ENCODE results near the gene THPO. TPM values are rescaled to one million over a fixed set of nuclear protein-coding genes. Genes with fewer than 3 reads are reported as not detected.

THPO gene
- total RNA-seq, 2 donors from 2014 or later, result 1.4 to 1.7 TPM

DNA sequence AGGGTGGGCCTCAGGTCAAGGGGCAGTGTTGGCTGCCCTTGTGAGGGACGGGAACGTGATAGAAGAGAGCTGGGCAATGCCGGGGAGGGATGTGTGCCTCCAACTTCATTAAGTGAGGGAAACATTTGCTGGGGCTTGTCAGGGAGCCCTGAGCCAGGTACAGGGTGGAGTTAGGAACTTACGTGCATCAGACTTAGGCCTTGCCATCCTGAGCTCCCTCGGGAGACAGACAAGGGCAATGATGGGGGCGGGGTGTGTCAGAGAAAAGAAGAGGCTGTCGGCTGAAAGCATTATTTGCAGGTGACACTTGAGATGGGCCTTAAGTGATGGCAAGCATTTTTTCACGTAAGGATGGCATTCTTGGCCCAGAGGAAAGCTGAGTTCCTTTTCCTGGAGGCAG, 39.0 kb downstream of the THPO start:
- no peaks in the 10 kb centered on the region for H3K9me3 Mint-ChIP-seq
- no peak overlapping the region for H3K4me3 Mint-ChIP-seq
- TF ChIP-seq, protein P1, sequence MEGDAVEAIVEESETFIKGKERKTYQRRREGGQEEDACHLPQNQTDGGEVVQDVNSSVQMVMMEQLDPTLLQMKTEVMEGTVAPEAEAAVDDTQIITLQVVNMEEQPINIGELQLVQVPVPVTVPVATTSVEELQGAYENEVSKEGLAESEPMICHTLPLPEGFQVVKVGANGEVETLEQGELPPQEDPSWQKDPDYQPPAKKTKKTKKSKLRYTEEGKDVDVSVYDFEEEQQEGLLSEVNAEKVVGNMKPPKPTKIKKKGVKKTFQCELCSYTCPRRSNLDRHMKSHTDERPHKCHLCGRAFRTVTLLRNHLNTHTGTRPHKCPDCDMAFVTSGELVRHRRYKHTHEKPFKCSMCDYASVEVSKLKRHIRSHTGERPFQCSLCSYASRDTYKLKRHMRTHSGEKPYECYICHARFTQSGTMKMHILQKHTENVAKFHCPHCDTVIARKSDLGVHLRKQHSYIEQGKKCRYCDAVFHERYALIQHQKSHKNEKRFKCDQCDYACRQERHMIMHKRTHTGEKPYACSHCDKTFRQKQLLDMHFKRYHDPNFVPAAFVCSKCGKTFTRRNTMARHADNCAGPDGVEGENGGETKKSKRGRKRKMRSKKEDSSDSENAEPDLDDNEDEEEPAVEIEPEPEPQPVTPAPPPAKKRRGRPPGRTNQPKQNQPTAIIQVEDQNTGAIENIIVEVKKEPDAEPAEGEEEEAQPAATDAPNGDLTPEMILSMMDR (conservative IDR thresholded peaks at IDR 0.05), result no peak
- Histone ChIP-seq H3K9me3 (ENCODE audit: control insufficient read depth, low read length) (no peaks in the 10 kb centered on the region), H3K36me3 (ENCODE audit: control insufficient read depth, insufficient read depth, low read length) (peaks cover 25% of the 10 kb centered on the region), H3K27me3 (ENCODE audit: control insufficient read depth, insufficient read depth, low read length, poor library complexity, severe bottlenecking) (no peaks in the 10 kb centered on the region), H3K4me1 (ENCODE audit: control insufficient read depth, insufficient read depth, low read length) (no peaks in the 10 kb centered on the region), H3K4me3 (ENCODE audit: low read length) (no peak overlapping the region), H3K27ac (ENCODE audit: low read depth, low read length) (peak overlapping the region; percentile 89), H3K9ac (ENCODE audit: extremely low read depth, low read length, poor library complexity, severe bottlenecking) (no peak overlapping the region)
- no peak for DNase-seq
- peaks cover 27% of the 10 kb centered on the region for H3K36me3 Mint-ChIP-seq (ENCODE audit: low read depth)
- H3K4me1 Mint-ChIP-seq, result peaks cover 14% of the 10 kb centered on the region
- WGBS, 2 experiments (ENCODE audit: insufficient coverage in 1 of 2, insufficient read length in 1 of 2), result 83 to 92% methylated on average over 5 to 8 of the region's 8 CpGs
- peaks cover 4% of the 10 kb centered on the region for H3K27me3 Mint-ChIP-seq (ENCODE audit: insufficient read depth)
- H3K27ac Mint-ChIP-seq, result no peak overlapping the region

DNA sequence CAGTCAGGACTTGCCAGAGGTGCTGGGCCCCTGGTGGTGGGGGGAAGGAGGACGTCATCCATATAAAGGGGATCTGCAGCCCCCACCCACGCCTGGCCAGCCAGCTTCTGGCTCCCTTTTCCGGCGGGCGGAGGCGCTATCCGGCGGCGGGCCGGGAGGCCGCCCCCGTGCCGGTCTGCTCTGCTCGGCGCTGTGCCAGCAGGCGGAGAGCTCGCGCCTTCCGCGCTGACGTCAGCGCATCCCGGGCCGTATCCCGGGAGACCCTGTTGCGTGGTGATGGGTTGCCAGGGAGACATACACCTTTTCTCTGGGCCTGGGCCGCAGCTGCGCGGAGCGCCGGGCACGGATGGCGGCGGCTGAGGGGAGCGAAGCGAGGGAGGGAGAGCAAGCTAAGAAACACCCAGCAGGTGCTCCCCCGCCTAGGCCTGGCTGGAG, 39.5 kb downstream of the THPO start:
- Histone ChIP-seq H3K4me1 (ENCODE audit: control insufficient read depth, insufficient read depth, low read length) (no peaks in the 10 kb centered on the region), H3K36me3 (ENCODE audit: control insufficient read depth, insufficient read depth, low read length) (peaks cover 27% of the 10 kb centered on the region), H3K27ac (ENCODE audit: low read depth, low read length) (peak overlapping the region; percentile 89), H3K4me3 (ENCODE audit: low read length) (no peak overlapping the region), H3K9ac (ENCODE audit: extremely low read depth, low read length, poor library complexity, severe bottlenecking) (no peak overlapping the region), H3K27me3 (ENCODE audit: control insufficient read depth, insufficient read depth, low read length, poor library complexity, severe bottlenecking) (no peaks in the 10 kb centered on the region), H3K9me3 (ENCODE audit: control insufficient read depth, low read length) (no peaks in the 10 kb centered on the region)
- 32 to 75% methylated on average over 14 to 37 of the region's 37 CpGs for WGBS, 2 experiments (ENCODE audit: insufficient coverage in 1 of 2, insufficient read length in 1 of 2)
- Mint-ChIP-seq H3K4me1 (peaks cover 14% of the 10 kb centered on the region), H3K27ac (peak overlapping the region; percentile 35), H3K27me3 (ENCODE audit: insufficient read depth) (peaks cover 4% of the 10 kb centered on the region), H3K36me3 (ENCODE audit: low read depth) (peaks cover 32% of the 10 kb centered on the region), H3K4me3 (peak overlapping the region; percentile 15), H3K9me3 (no peaks in the 10 kb centered on the region)
- DNase-seq, result peak; percentile 93
- TF ChIP-seq, protein P1 (conservative IDR thresholded peaks at IDR 0.05), result peak; percentile 49

DNA sequence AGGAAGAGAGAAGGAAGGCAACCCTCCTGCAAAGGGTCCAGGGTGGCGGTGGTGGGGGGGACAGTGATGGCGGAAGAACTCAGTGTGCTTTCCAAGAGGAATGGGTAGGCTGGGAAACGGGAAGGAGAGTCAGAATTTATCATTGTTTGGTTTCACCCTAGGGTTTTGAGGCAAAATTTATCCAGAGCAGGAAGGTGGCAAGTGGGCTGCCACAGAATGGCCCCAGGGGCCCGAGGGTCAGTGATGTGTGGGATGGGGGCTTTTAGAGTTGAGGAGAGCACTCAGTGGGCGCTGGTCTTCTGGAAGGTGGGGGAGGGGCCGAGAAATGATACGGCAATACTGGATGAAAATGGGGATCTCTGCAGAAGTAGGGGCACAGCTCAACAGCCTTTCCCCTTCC, 40.0 kb downstream of the THPO start:
- Mint-ChIP-seq H3K27ac (peak overlapping the region; percentile 8), H3K36me3 (ENCODE audit: low read depth) (peaks cover 35% of the 10 kb centered on the region), H3K9me3 (no peaks in the 10 kb centered on the region), H3K4me1 (peaks cover 14% of the 10 kb centered on the region), H3K4me3 (peak overlapping the region; percentile 15), H3K27me3 (ENCODE audit: insufficient read depth) (peaks cover 4% of the 10 kb centered on the region)
- TF ChIP-seq, protein P1 (conservative IDR thresholded peaks at IDR 0.05), result no peak
- 78 to 88% methylated on average over 6 to 7 of the region's 7 CpGs for WGBS, 2 experiments (ENCODE audit: insufficient coverage in 1 of 2, insufficient read length in 1 of 2)
- no peak for DNase-seq
- no peaks in the 10 kb centered on the region for H3K27me3 ChIP-seq (ENCODE audit: control insufficient read depth, insufficient read depth, low read length, poor library complexity, severe bottlenecking)
- no peak overlapping the region for H3K9ac ChIP-seq (ENCODE audit: extremely low read depth, low read length, poor library complexity, severe bottlenecking)
- no peak overlapping the region for H3K4me3 ChIP-seq (ENCODE audit: low read length)
- H3K27ac ChIP-seq (ENCODE audit: low read depth, low read length), result peak overlapping the region; percentile 89
- H3K9me3 ChIP-seq (ENCODE audit: control insufficient read depth, low read length), result no peaks in the 10 kb centered on the region
- H3K36me3 ChIP-seq (ENCODE audit: control insufficient read depth, insufficient read depth, low read length), result peaks cover 27% of the 10 kb centered on the region
- no peaks in the 10 kb centered on the region for H3K4me1 ChIP-seq (ENCODE audit: control insufficient read depth, insufficient read depth, low read length)
